Left ventricle myocardium inferior (tissue), 1 donor: ENCODE measurements around the gene DAPK1. TPM values are rescaled to one million over a fixed set of nuclear protein-coding genes. Genes with fewer than 3 reads are reported as not detected.

Experiments
- DNase-seq: peaks from one replicate; pipeline ENCODE4 v3.0.0-alpha.2; 2020
- H3K27ac ChIP-seq: fragments of 200-600 bp; replicated peaks from 2 replicates; pipeline ENCODE4 v1.8.0; 2021
- H3K27me3 ChIP-seq: fragments of 200-600 bp; 2 replicates; pipeline ENCODE4 v1.8.0; 2021; ENCODE audit warnings: low read depth
- H3K36me3 ChIP-seq: fragments of 200-600 bp; 2 replicates; pipeline ENCODE4 v1.8.0; 2021
- H3K4me1 ChIP-seq: fragments of 200-600 bp; 2 replicates; pipeline ENCODE4 v1.8.0; 2021
- H3K4me3 ChIP-seq: fragments of 200-600 bp; 2 replicates; pipeline ENCODE4 v1.8.0; 2021; ENCODE audit warnings: mild to moderate bottlenecking, moderate library complexity
- H3K9me3 ChIP-seq: fragments of 200-600 bp; replicated peaks from 2 replicates; pipeline ENCODE4 v1.8.0; 2021
- CTCF ChIP-seq: fragments of 200-600 bp; IDR thresholded peaks from 2 replicates; pipeline ENCODE4 v1.8.0; 2021; ENCODE audit warnings: antibody characterized with exemption, mild to moderate bottlenecking, borderline replicate concordance
- intact Hi-C: fragments of 100-400 bp; cut with micrococcal nuclease; formaldehyde crosslinking; loops from one replicate; pipeline ENCODE4 v1.11.0; 2022
- total RNA-seq: library from RNA; stranded (reverse); fragmentation: NEBNext Ultra II Directional; extraction: Animal tissue kit (Norgen Biotek cat#: 25700); gene quantifications from one replicate; pipeline ENCODE4 v1.2.1, GENCODE V29; 2021
- donor health status: DM: no; HTN: yes; CAD: no; lungs with severe emphysema.

Gene DAPK1
- total RNA-seq, 1 donor from 2014 or later: 5.5 TPM

- Histone ChIP-seq H3K4me1 (peaks cover 56% of the 10 kb centered on the region), H3K27ac (no peak overlapping the region), H3K27me3 (no peaks in the 10 kb centered on the region), H3K4me3 (peak overlapping the region; percentile 90), H3K9me3 (no peaks in the 10 kb centered on the region), H3K36me3 (peaks cover 51% of the 10 kb centered on the region)
- intact Hi-C loops: no loop called here
- TF ChIP-seq CTCF: no peak
- DNase-seq: no peak
Measured at GRCh38 chr9:87729246-87729645, 231.6 kb downstream of the DAPK1 start.

- H3K36me3 ChIP-seq: peaks cover 51% of the 10 kb centered on the region
- H3K27me3 ChIP-seq: no peaks in the 10 kb centered on the region
- no peak for TF ChIP-seq CTCF
- intact Hi-C loops: no loop called here
- DNase-seq: no peak
- H3K4me3 ChIP-seq: no peak overlapping the region
- no peak overlapping the region for H3K27ac ChIP-seq
- peaks cover 45% of the 10 kb centered on the region for H3K4me1 ChIP-seq
- no peaks in the 10 kb centered on the region for H3K9me3 ChIP-seq
Measured at GRCh38 chr9:87731321-87731720, 233.7 kb downstream of the DAPK1 start.

- Histone ChIP-seq H3K4me3 (no peak overlapping the region), H3K9me3 (no peaks in the 10 kb centered on the region), H3K36me3 (peaks cover 49% of the 10 kb centered on the region), H3K4me1 (peaks cover 35% of the 10 kb centered on the region), H3K27ac (no peak overlapping the region), H3K27me3 (no peaks in the 10 kb centered on the region)
- intact Hi-C loops: no loop called here
- DNase-seq: no peak
- TF ChIP-seq CTCF: no peak
Measured at GRCh38 chr9:87732344-87732743, 234.7 kb downstream of the DAPK1 start.

DNA sequence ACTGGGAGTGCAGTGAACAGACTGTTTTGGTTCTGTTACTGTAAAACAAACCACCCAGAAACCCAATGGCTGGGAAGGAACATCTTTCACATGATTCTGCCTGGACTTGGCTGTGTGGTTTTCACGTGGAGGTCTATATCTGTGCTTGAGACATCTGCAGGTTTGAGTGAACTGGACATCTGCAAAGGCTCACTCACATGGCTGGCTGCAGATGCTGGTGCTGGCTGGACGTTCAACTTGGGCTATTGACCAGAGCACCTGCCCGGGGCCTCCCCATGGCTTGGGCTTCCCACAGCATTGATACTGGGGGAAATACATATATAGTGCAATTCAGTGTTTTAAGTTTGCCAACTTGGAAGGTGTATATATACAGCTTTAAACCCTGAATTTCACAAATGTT lies 235.1 kb downstream of the DAPK1 start:
- intact Hi-C loops: no loop called here
- Histone ChIP-seq H3K36me3 (peaks cover 45% of the 10 kb centered on the region), H3K27ac (no peak overlapping the region), H3K4me1 (peaks cover 31% of the 10 kb centered on the region), H3K27me3 (peaks cover 4% of the 10 kb centered on the region), H3K4me3 (no peak overlapping the region), H3K9me3 (no peaks in the 10 kb centered on the region)
- DNase-seq: no peak
- no peak for TF ChIP-seq CTCF

- H3K27me3 ChIP-seq: peaks cover 11% of the 10 kb centered on the region
- intact Hi-C loops: no loop called here
- H3K36me3 ChIP-seq: peaks cover 38% of the 10 kb centered on the region
- H3K4me1 ChIP-seq: peaks cover 24% of the 10 kb centered on the region
- no peak for DNase-seq
- no peaks in the 10 kb centered on the region for H3K9me3 ChIP-seq
- TF ChIP-seq CTCF: no peak
- no peak overlapping the region for H3K4me3 ChIP-seq
- no peak overlapping the region for H3K27ac ChIP-seq
Measured at GRCh38 chr9:87733273-87734052, 235.8 kb downstream of the DAPK1 start.
